GM13977 (cell line): ENCODE data around the gene ANKRD50.
A peak's percentile ranks its signal among the peaks of the same experiment; 100 is the strongest.

Experiments
- DNase-seq: peaks from one replicate; pipeline ENCODE4 v3.0.0; 2012; ENCODE audit warnings: low spot score
- in situ Hi-C: fragments of 300-500 bp; cut with MboI; formaldehyde crosslinking; loops from one replicate; pipeline ENCODE4 v1.12.0; 2022; ENCODE audit warnings: low sequenced_read_pairs, low pct_unique_long_range_greater_than_20kb, mixed read lengths, inconsistent platforms; ENCODE audit not compliant: unreplicated experiment
- TF ChIP-seq, protein P1 (sequence below): IDR thresholded peaks from 2 replicates; pipeline ENCODE4 v1.5.1; 2012; ENCODE audit warnings: mild to moderate bottlenecking, control low read depth; ENCODE audit not compliant: insufficient read depth; ENCODE audit errors: extremely low read depth, missing control alignments

ANKRD50 gene

DNA sequence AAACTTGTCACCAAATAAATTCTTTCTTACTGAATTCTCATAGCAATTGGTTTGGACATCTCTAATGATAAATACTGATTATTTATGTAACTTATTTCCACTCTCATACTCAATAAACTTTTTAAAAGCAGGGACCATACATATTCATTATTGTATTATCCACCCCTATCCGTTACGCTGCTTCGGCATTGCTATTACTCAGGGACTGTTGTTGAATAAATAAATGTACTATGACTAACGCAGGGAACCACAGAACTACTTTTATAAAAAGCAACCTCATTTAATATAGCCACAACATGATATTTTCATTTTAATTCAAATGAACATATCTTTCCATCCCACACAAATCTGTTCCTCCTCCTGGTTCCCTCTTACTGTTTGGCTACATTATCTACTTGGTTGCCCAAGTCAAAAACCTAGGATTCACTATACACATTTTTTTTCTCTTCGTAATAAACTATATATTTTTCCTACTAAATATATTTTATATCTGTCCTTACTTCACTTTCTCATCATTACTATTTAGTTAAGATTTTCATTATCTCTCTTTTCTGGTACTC lies 14.9 kb upstream of the ANKRD50 start:
- DNase-seq: no peak
- in situ Hi-C loops: no loop called here
- TF ChIP-seq, protein P1, sequence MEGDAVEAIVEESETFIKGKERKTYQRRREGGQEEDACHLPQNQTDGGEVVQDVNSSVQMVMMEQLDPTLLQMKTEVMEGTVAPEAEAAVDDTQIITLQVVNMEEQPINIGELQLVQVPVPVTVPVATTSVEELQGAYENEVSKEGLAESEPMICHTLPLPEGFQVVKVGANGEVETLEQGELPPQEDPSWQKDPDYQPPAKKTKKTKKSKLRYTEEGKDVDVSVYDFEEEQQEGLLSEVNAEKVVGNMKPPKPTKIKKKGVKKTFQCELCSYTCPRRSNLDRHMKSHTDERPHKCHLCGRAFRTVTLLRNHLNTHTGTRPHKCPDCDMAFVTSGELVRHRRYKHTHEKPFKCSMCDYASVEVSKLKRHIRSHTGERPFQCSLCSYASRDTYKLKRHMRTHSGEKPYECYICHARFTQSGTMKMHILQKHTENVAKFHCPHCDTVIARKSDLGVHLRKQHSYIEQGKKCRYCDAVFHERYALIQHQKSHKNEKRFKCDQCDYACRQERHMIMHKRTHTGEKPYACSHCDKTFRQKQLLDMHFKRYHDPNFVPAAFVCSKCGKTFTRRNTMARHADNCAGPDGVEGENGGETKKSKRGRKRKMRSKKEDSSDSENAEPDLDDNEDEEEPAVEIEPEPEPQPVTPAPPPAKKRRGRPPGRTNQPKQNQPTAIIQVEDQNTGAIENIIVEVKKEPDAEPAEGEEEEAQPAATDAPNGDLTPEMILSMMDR: no peak

DNA sequence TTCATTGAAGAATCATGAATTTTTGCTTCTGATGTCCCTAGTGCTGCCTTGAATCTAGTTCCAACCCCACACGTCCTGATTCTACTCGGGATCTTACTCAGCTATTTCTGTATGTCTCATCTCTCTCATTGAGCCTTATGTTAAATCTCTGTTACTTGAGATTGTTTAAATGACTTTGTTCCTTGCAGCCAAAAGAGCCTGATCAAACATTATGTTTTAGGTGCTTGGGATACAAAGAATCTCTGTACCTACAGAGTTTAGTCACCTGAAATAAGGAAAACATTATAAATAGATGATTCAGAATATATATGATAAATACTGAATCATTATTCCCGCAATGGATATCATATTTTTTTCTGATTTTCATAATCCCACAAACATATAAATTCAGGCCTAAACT lies 13.7 kb upstream of the ANKRD50 start:
- in situ Hi-C loops: no loop called here
- DNase-seq: no peak
- TF ChIP-seq, protein P1: no peak

DNA sequence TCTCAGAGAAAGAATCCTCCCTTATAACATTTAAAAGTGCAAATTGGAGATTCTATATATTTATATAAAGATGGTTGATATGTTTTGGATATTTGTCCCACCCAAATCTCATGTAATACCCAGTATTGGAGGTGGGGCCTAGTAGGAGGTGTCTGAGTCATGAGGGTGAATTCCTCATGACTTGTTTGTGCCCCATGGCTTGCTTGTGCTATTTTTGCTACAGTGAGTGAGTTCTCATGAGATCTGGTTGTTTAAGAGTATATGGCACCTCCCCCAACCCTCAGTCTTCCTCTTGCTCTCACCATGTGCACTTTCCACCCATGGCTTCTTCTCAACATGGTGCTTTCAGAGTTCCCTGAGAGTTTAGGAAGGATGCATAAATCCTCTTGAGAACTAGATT lies 9.5 kb upstream of the ANKRD50 start:
- TF ChIP-seq, protein P1: no peak
- DNase-seq: no peak
- in situ Hi-C loops: no loop called here

DNA sequence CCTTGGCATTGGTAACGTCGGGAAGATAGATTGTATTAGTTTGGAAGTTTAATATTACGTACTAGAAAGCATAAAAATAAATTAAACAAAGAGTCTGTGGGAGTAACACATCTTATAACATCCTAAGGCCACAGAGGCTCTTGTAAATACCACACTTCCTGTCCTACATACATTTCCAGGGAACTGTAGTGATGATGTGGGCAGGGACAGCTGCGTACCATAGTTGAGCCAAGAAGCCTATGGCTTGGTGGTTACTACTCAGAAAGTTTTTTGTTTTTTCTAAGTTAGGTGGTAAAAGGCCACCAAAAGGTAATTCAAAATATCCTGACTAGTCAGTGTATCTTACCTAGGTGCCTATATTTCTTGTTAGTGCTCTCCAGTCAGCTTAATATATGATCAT lies 4.6 kb upstream of the ANKRD50 start:
- DNase-seq: no peak
- in situ Hi-C loops: no loop called here
- TF ChIP-seq, protein P1: no peak

DNA sequence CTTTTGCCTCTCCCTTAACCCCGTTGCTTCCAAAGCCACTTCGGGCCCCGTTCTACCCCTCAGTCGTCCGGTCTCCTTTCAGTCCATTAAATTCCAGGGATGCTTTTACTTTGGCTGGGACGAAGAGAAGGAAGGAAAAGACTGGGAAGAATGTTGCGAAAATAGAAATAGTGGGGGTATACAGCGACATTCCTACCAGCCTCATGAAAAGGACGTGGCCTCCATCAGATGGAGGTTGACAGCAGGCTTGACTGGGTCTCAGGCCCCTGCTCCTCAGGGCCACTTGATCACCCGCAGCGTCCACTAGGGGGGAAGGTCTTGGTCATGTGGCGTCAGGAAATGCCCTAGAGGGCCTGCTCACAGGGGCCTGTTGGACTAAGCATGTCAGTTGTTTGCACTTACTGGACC lies 657 bp upstream of the ANKRD50 start:
- TF ChIP-seq, protein P1: peak; percentile 19
- in situ Hi-C loops: no loop called here

DNA sequence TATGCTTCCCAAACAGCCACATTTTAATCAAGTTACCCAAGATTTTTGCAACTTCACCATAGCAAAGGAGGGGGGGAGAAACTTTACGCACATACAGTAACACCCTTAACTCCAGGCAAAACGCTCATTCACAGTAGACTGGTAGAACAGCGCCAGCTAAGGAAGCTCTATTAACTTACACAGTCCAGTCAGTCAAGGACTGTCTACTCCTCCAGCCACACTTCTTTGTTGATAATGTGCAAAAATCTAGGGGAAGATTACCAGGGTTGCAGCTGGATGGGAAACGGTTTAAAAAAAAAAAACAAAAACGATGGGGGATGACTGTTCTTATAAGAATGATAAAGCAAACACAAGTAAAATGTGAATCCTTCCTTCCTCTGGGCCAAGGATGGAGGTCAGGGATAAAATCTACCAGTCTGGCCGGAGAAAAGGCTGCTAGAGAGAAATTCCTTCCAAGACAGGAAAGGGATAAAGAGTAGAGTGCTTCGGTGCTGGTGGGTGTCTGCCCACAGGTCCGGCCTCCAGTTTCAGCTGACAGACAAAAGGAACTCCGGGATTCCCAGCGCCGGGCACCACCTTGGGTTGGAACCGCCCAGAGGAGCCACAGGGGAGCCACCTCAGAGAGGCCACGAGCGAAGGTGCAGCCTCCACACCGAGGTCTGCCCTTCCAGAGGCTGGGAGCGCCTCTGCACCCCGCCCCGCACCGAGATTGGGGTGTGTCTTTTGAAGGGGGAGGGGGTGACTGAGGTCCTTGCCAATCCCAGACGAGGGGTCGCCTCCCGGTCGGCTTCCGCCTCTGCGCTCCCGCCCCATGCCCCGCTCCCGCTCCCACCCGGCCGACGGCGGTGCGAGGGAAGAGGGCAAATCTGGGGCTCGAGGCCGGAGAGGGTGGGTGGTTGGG lies 811 bp downstream of the ANKRD50 start:
- DNase-seq: peak; percentile 45
- in situ Hi-C loops: no loop called here

More for the DNA sequence above, 657 bp upstream of the ANKRD50 start:
- peak; percentile 53 for DNase-seq

More for the DNA sequence above, 811 bp downstream of the ANKRD50 start:
- TF ChIP-seq, protein P1: no peak
